NCI-H2029 (cell line): Measurements from ENCODE around the gene RHNO1.

Source experiments
- DNase-seq: peaks from one replicate; lab custom pipeline; 2025; lab: John Stamatoyannopoulos, UW

The RHNO1 gene, protein sequence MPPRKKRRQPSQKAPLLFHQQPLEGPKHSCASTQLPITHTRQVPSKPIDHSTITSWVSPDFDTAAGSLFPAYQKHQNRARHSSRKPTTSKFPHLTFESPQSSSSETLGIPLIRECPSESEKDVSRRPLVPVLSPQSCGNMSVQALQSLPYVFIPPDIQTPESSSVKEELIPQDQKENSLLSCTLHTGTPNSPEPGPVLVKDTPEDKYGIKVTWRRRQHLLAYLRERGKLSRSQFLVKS

DNA sequence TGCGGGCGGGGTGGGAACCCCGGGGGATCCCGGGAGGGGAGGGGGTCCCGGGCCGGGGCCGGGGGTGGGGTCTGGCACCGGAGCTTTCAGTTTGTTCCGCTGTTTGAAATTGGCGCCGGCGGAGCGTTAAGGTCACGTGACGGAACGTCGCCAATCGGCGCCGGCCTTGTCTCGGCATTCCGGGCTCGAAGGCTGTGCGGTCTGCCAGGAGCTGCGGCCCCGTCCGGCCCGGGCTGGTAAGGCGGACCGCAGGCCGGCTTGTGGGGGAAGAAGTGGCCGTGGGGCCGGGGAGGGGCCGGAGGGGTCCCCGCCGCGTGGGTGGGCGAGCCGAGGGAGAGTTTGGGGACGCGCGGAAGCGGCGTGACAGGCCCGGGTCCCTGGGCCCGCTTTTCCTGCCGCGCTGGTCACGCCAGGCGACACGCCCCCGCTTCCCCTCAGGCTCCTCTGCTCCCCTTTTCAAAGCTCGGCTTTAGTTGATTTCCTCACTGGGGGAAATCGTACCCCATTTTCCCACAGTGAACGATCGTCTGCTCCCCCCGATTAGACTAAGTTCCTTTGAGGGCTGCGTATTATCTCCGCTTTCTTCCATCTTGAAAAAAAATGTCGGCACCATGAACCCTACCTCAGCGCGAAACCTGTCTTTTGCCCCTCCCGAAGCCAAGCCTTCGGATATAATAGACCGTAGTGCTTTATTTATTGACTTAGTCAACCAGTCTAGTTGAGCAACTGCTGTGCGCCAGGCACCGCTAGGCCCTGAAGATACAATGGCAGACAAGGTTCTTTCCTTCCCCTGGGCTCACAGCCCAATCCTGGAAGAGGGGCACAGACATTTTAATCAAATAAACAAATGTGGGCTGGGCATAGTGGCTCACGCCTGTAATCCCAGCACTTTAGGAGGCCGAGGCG, at the start of gene RHNO1, which contains the start of gene FOXM1:
Gene RHNO1 (plus strand): TSS at position 177 of the 906 bp plus-strand sequence. CDS start 8,144 bp downstream, outside the sequence.
Gene FOXM1 (minus strand): TSS at position 128 of the 906 bp plus-strand sequence. CDS start 2,696 bp downstream, outside the sequence.
- peak; percentile 89 for DNase-seq

DNA sequence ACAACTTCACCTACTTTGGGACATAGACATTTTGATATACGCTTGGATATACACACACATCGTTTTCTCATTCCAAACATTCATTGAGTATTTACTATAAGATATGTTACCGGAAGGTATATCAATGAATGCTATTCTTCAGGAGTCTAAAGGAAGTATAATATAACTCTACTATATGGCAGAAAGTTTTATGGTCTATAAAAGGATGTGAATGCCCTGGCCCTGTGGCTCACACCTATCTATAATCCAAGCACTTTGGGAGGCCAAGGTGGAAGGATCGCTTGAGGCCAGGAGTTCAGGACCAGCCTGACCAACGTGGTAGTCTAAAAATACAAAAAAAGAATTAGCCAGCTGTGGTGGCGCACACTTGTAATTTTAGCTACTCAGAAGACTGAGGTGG, 47.7 kb upstream of the RHNO1 start:
- DNase-seq: no peak

DNA sequence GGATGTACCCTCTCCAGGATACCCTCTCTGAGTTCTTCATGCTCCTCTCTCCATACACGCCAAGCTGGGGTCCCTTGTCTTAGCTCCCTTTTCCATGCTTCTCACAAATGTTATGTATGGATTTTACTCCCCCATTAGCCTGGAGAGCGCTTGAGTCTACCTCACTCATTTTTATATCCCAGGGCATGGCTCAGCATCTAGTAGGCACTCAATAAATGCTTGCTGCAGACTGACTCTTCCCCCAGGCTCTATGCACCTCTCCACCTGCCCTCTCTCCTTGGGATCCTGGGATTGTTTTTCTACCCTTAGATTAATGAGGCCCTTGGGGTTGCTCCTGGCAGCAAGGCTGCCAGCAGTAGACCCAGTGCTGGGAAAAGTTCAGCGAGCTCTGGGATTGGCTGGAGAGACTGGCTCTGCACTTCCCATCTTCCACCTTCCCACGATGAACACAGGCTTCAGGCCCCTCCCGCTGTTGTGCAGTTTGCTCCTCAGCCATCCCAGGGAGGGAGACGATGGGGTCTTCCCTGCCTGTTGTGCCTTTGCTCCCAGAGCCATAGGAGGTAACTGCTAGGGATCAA, 44.4 kb upstream of the RHNO1 start:
- no peak for DNase-seq

DNA sequence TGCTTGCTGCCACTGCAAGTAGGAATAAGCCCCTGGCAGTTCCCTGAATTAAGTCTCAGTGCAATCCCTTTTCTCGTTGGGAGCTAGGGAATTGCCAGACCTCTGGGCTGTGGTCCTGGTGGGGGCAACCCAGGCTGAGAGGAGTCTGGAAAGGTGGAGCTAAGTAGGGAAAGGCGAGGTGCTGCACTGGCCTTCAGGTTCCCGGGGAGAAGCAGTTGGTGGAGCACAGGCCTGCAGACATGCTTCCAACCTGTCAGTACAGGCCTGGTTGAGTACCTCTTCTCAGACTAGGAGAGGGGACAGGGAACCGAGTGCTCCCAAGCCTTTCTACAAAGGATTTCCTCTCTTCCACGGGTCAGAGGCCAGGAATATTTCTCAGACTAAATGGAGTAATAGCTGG, 43.7 kb upstream of the RHNO1 start:
- no peak for DNase-seq

DNA sequence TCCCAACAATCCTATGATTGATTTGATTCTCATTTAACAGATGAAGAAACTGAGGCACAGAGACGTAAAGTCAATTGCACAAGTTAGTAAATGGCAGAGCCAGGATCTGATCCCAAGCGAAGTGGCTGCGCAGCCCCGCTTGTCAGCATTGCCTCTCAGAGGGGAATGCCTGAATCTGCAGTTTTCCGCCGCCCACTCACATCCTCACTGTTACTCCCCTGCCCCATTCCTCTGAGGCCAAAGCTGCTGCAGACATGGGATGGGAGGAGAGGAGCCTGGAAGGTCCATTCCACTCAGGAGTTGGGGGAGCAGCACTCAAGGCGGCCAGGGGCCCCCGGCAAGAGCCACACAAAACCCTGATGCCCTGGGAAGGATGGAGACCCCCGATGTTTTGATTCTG, 43.2 kb upstream of the RHNO1 start:
- no peak for DNase-seq

DNA sequence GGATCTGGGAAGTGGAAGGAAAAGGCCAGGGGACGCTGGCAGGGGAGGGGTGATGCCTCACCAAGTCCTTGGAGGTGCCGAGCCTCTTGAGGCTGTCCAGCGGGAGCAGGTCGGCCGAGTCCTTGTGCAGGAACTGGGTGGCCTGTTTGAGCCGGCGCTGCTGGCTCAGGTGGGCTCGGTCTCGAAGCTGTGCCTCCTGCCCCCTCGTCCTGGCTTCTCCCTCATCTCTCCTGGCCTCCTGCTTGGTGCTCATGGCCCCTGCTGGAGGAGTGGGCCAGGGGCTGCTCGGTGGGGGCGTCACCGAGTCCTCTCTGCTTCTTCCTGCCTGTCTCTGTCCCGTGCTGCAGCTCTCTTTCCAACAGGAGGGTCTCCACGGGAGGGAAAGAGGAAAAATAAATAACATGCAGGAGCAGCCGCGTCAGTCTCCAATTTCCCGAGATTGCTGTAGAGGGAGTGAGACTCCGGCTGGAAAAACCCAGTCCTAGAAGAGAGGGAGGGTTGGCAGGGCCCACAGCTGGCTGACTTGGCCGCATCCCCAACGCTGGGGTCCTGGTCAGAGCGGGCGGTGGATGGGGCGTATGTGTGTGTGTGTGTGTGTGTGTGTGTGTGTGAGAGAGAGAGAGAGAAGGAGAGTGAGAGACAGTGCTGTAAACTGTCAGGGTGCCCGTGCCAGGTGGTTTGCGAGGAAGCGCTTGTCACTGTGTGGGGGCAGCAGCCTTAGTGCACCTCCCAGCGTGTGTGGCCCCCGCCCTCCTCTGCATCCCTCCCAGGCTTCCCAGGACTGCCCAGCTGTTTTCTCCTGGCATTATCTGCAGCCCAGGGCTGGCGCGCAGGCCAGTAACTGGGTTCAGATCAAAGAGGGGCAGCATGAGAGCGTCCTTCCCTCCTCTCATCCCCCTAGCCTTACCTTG, 42.2 kb upstream of the RHNO1 start, which contains the start of gene NRIP2:
Gene NRIP2 (minus strand): TSS at position 455 of the 911 bp plus-strand sequence. CDS start 52 bp downstream, at position 403.
- DNase-seq: peak; percentile 8

DNA sequence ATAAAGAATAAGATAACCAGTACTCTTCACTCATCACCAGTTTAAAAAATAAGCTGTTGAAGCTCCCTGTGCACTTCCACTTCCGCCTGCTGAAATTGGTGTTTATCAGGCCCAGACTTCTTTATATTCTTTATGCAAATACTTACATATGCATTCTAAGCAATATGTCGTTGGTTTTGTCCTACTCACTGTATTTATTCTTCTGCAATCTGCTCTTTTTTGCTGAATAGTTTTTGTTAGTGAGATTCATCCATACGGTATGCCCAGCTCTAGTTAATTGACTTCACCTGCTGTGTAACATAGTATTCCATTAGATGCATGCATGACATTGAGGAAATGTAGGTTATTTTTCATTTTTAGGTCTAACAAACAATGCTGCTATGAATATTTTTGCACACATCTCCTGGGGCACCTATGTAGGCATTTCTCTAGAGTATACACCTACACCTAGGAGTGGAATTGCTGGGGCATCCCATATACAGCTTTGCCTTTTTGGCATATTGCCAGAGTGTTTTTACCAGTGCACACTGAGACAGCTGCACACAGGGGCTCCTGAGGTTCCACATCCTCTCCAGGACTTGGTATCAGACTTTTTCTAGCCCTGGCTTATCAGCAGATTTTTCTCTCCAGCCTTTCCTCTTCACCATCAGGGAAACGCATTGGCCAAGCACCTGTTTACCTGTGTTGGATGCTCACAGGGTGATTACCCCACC, 41.2 kb upstream of the RHNO1 start:
- no peak for DNase-seq

DNA sequence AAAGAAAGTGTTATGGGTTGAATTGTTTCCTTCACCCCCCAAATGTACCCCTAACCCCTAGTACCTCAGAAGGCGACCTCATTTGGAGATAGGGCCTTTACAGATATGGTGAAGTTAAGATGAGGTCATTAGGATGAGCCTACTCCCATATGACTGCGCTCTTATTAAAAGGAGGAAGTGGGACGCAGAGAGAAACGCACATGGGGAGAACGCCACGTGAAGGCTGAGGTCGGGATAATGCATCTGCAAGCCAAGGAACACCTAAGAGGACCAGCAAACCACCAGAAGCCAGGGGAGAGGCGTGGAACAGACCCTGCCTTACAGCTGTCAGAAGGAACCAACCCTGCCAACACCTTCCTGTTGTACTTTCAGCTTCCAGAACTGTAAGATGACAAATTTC, 40.4 kb upstream of the RHNO1 start:
- no peak for DNase-seq

DNA sequence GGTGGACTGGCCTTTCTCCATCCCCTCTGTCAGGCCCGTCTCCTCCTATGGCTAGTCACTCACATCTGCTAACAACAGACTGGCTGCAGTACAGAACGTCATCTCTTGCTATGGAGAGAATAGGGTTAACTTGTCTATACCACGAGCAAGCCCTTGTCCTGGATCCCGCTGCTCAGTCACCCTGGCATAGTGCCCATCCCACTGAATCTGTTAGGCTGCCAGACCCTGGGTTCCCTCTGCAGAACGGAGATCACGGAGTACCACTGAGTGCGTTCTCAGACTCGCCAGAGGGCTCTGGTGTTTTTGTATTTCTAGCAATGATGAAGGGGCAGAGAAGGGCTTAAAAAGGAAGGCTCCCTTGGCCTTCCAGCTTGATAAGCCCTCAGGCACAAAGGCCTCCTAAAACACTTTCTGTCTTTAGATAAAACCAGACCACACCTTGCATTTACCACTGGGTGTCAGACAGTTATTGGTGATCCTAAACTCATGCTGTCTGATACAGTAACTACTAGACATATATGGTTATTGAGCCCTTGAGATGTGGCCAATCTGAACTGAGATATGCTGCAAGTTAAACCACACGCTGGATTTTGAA, 35.9 kb upstream of the RHNO1 start:
- DNase-seq: no peak

DNA sequence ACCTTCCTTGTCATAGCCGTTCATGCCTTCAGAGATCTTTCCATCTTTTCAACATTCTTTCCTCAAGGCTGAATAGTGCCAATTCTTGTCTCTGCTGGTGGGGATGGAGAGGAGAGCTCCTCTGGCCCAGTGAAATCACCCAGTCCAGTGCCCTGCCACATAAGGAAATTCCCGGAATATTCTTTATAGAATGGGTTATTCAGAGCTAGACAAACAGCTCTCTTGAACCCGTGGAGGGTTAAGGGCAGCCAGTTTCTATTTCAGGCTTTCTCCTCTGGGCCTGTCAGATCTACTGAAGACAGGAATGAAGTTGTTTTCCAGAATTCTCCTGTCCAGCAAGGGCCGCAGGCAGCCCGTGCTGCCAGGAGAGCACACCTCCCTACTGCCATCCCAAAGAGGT, 34.1 kb upstream of the RHNO1 start:
- no peak for DNase-seq

DNA sequence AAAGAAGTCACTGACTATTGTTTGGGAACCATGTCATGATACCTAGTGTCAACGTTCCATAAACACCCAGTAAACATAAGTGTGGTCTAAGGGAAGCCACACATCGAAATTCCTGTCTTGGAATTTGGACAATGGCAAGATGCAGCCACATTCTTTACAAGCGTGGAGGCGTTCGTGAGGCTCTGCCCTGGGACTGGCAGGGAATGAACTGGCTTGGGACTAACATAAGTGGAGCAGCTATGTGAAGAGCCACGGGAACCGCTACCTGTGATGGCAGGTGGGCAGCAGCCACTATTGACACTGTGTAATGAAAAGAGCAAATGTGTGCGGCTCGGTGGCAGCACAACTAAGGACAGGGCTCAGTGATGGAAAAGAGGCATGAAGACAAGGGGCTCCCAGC, 32.2 kb upstream of the RHNO1 start:
- DNase-seq: no peak

DNA sequence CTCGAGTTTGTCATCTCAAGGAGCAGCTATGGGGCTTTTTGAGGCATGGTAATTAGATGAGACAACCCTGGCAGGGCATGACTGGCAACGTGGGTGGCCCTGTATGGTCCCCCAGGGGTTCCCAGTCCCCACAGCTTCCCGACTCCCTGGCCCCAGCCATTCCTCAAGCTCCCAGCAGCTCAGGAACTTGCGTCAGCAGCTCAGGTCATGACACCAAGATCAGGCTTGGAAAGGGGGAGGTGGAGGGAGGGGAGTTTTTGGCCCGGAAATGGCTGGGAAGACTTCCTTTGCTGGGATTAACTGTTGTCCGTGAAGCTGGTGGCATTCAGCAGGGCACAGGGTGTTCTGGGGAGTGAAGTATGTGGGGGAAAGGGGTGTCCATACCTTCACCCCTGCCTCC, 31.7 kb upstream of the RHNO1 start:
- no peak for DNase-seq

DNA sequence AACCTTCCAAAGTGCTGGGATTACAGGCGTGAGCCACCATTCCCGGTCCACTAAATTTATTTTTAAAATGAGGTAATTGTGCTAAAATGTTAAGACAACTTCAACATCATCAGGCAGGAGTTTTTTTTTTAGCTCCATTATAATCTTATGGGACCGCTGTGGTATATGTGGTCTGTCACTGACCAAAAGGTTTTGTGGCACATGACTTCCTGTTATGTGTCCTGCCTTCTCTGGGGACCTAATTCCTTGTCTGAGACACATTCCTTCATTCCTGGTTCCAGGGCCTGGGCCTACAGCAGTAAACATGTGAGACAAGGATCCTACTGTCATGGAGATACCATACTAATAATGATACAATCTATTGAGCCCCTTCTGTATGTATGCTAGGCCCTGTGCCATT, 25.1 kb upstream of the RHNO1 start:
- no peak for DNase-seq

DNA sequence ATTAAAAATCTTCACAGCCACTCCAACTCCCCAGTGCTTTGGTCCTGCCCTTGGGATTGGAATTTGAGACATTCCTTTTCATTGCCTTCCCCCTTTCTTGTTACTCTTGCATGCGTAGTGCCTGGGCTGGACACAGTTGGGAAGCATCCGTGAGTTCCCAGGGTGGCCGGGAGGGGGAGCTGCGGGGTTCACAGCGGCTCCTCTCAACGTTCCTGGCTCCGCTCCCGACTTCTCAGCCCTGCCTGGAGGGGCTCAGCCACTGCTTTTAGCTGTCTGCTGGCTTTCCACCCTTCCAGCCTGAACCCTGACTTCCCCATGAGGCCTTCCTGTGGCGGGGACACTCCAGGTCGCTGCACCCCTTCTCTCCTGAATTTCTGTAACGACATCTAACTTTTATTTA, 23.4 kb upstream of the RHNO1 start:
- DNase-seq: peak; percentile 46

DNA sequence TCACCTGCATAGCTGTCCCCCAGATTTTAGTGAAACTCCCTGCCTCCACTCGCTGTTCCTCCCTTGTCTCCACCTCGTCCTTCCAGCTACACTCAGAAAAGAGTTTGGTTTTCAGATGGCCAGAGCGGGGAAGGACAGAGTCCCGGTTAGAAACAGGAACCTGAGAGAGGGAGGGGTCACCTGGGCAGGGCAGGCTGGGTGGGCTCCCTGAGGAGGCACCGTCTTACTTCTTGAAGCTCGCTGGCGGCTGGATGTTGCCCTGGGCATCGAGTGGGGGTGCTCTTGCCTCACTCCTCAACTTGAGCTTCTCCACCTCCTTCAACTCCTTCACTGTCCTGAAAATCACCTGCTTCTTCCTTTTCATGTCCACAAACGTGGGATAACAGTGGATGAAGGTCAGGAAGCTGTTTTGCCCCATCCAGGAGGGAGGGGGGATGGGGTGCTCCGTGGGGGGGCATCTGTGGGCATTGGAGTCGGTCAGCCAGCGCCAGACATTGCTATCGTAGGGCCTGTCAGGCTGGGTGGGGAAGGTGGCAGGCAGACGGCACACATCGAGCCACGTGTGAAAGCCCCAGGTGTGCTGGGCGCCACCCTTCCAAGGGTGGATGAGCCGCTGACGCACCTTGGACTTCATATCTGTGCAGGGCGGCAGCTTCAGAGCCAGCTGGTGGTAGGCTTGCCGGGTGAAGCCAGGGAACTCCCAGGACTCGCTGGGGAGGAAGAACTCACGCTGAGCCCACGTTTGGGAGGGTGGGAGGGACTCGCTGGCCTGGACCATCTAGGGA, 22.2 kb upstream of the RHNO1 start:
- DNase-seq: no peak

DNA sequence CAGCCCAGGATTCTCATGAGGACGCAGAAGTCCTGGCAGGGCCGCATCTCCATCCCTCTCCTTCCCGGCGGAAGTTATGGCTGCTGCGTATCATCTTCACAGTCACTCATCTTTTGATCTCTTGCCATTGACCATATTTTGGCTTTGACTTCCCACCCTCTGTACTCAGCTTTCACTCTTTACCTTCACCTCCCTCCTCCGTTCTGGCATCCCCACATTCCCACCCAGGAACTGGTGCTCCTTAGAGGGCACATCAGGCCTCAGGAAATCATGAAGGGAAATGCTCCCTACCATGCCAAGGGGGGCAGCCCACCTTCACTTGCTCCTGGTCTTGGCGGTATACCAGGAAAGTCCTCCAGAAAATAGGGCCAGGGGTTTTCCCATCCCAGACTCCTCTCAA, 21.5 kb upstream of the RHNO1 start:
- DNase-seq: no peak

DNA sequence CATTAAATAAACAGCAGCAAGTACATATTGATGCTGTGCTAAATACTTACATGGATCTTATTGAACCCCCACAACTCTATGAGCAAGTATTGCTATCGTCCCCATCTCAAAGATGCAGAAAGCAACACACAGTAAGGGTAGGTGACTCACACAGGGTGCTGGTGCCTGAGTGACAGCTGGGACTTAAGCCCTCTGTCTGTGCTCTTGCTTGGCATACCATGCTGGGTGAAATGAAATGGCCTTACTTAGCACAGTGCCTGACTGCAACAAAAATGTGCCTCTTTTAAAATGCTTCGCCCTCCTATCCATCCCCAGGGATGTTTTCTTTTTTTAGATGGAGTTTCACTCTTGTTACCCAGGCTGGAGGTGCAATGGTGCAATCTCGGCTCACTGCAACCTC, 21.0 kb upstream of the RHNO1 start:
- no peak for DNase-seq

DNA sequence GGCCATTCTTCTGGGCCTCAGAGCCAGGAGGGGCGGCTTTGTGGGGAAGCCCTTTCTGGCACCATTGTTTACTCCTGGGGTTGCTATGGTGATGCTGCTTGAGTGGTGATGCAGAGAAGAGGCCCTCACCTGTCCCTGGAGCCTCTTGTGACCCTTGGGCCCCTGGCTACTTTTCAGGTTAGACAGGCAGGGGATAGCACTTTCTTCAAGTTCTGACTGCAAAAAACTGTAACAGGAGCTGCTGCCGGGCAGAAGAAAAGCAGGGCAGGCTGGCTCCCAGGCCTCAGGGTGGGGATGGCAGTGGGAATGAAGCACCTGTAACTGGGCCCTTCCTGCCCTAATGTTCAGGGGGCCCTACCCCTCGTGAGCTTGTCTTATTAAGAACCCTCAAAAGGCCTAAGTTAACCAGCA, 20.0 kb upstream of the RHNO1 start, which contains the start of gene TEX52:
Gene TEX52 (minus strand): TSS at position 19 of the 411 bp plus-strand sequence. CDS start 13 bp downstream, at position 6.
- peak; percentile 53 for DNase-seq

DNA sequence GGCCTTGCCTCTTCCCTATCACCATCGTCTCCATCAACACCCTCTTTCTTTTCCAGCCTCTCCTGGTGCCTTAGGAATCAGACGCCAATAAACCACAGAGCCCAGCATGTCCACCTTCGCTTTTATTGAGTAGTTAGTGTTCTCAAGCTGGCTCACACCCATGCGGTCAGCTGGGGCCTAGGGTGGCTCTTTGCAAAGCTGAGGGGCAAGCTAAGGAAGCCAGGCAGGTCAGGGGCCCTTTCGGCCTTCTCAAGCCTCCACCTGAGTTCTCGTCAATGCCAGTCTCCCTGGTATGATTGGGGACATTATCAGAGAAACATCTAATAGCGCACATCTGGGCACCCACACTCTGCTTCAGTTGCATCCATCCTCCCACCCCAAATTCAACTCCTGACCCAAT, 19.4 kb upstream of the RHNO1 start:
- no peak for DNase-seq

DNA sequence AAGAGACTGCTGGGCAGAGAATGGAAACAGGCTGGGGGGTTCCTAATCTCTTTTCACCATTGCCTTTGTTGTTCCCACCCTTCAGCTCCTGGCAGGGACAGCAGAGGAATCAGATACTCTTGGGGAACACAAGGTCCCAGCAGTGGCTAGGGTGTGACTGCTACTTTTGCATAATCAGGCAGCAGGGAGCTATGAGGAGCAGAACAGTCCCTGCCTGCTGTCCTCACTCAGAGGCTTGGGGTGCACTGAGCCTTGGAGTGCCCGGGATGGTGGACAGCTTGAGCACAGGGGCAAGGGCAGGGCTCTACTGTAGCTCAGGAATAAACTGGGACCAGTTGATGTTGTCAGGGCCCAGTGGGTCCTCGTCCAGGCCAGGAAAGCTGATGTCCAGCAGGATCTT, 18.7 kb upstream of the RHNO1 start:
- DNase-seq: no peak
